GM18907 (cell line): ENCODE results near the gene AGPS.
"Not testable (repeated sequence)": the region's sequence is repeated elsewhere in the genome, so short reads cannot be mapped to it uniquely, and the experiment has no call there.

Source experiments
- ATAC-seq: cut with Tn5 transposase; IDR thresholded peaks from one replicate; pipeline ENCODE4 v1.9.1; 2021; ENCODE audit warnings: mild to moderate bottlenecking, moderate library complexity; ENCODE audit not compliant: unreplicated experiment

The AGPS gene

DNA sequence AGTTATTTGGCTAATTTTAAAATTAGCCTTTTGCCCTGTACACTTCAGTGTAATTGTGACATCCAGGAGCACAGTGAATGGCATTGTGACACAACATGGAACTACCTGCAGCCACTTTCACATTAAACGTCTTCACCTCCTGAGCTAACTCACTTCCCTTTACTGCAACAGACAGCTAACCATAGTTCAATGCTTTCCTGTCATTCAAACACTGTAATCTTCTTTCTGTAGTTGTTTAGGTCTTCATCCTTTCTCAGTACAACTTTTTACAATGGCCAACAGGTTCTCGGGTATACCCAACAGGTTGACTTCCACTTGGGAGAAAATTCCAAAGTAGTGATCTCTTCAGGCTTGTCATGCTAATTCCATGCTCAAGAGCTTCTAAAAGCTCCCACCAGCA, 8.6 kb upstream of the AGPS start:
- no peak for ATAC-seq

DNA sequence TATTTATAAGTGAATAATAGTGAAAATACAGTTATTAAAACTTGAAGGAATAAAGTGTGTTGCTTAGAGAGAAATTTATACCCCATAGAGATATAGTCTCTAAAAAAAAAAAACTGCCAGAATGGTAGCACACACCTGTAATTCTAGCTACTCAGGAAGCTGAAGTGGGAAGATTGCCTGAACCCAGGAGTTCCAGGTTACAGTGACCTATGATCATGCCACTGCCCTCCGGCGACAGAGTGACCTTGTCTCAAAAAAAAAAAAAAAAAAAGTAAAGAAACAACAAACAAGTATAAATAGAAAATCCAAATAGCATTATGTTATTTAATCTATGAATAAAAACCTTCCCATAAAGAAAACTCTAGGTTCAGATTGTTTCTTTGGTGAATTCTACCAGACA, 7.4 kb upstream of the AGPS start:
- no peak for ATAC-seq

DNA sequence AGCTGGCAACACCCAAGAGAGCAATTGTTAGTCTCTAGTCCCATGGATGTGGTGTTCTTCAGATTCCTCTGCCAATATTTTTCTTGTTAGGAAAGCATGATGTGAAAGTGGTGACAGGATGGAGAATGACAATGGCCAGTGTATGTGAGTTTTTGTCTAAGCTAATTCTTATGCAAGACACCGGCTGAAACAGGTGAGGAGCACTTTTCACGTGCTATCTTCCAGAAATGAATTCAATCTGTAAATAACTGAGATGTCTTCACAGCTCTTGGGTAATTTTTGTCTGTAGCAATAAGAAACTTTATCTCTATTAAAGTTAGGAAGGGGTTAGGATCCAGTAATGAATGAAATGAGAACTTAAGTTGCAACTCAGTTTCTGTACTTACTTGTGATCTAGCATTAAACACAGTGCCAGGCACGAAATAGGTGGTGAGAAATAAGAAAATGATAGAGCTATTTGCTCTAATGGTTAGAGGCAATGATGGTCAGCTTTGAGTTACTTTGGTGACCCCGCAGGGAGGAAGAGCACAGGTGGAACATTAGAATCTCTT, 676 bp upstream of the AGPS start:
- ATAC-seq: no peak

DNA sequence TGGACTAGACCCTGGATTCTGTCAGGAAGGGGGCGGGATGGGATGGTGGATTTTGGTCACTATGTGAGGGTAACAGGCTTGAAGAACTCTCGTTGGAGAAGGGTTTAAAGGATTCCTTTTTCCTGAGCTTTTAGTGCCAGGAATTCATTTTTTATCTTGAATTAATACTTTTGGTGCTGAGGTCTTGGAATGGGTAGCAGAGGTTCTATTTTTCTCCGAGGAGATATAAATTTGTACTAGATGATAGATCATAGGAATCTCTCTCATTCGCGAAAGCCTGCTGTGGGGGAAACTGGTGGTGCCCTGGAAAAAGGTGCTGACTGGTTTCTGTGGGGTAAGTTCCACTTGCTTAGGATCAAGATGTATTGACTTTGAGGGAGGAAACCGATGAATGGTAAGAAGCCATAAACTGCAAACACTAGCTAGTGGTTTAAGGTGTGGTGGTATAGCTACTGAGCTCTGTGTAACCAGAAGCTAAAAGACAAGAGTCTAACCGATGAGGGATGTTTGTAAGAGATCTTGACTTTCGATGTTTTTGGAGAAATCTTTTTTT, 706 bp downstream of the AGPS start:
- no peak for ATAC-seq

DNA sequence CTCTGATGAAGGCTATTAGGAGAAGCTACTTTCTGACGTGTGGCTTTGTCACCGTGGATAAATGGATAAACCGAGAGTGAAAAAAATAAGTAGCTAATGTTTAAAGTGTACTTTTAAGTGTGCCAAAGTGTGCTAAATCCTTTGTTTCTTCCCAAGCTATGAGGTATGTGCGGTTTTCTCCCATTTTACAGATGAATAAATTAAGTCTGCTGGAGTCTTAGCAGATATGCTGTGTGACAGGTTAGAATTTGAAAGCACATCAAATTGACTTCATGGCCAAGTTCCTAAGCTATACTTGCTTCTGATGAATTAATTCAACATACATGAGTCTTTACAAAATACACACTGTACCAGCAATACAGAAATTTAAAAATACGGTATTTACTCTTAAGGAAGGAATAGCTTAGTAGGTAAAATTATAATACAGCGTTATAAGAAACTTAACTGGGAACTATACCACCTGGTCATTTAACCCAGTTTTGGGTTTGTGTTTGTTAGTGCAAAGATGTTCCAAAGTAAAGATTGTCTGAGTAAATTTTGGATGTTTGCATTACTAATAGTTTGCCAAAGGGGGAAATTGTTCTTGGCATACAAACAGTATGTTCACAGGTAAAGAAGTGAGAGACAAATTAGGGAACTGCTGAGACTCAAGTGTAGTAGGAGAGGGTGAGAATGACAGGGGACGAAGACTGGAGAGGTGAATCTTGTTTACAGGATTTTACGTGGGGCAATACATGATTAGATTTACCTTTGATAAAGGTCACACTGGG, 1.4 kb downstream of the AGPS start:
- ATAC-seq: no peak

DNA sequence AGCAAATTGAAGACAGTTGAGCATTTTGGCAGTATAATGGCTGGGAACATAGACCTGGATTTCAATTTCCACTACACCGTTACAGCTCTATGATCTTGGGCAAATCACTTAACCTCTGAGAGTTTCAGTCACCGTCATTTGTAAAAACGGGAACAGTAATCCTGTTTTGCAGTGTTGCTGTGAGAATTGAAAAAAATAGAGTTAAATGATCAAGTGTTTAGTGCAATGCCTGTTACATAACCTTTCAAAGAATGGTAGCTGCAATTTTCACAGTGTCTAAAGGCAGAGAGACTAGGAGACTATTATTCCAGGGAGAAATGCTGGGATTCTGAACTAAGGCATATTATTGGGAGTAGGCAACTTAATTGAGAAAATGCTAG, 2.0 kb downstream of the AGPS start:
- ATAC-seq: no peak

DNA sequence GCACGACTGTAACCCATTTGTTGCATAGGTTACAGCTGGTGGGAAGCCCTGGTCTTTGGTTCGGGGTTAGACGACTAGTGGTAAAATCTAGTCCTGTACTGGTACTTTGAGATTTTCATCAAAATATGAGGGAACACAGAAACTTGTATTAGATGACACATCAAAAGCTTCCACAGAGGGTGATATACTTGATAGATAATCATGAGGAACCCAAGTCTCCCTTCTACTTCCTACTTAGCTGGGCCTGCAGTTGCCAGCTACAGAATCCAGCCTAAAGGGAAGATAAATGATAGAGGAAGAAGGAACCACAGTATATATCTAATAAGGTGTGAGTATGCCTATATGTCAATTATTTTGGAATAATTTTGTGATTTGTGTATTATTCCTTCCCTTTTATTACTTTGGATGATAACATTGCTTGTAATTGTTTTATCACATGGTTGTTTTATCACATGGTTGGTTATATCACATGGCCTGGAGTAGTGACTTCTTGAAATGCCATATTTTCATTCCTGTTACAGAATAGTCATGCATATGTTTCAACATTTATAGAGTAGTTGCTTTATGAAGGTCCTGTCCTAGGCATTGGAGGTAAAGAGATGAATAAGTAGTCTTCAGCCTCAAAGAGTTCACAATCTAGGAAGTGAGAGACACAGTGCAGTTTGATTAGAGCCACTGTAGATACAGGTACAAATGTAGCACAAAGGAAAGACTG, 2.9 kb downstream of the AGPS start:
- no peak for ATAC-seq

DNA sequence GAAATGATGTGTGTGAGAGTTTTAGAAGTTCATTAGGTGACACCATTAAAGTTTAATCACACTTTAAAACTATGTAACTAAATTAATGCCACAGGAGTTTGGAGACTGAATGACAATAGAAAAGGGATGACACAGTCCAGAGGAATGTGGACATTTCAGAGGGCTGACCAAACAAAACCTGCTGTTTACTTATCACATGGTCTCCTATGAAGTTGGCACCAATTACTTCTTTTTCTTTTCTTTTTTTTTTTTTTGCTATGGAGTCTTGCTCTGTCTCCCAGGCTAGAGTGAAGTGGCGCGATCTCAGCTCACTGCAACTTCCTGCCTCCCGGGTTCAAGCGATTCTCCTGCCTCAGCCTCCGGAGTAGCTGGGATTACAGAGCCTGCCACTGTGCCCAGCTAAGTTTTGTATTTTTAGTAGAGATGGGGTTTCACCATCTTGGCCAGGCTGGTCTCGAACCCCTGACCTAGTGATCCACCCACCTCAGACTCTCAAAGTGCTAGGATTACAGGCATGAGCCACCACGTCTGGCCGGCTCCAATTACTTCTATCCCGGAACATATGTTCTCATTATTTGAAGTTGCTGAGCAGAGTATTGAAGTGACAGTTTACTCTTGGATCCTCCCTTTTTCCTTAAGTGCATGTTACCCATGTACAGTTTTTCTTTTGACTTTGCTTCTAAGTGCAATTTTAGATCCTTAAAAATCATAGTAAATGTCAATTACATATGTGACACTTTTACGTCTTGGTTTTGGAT, 4.3 kb downstream of the AGPS start:
- ATAC-seq: no peak

DNA sequence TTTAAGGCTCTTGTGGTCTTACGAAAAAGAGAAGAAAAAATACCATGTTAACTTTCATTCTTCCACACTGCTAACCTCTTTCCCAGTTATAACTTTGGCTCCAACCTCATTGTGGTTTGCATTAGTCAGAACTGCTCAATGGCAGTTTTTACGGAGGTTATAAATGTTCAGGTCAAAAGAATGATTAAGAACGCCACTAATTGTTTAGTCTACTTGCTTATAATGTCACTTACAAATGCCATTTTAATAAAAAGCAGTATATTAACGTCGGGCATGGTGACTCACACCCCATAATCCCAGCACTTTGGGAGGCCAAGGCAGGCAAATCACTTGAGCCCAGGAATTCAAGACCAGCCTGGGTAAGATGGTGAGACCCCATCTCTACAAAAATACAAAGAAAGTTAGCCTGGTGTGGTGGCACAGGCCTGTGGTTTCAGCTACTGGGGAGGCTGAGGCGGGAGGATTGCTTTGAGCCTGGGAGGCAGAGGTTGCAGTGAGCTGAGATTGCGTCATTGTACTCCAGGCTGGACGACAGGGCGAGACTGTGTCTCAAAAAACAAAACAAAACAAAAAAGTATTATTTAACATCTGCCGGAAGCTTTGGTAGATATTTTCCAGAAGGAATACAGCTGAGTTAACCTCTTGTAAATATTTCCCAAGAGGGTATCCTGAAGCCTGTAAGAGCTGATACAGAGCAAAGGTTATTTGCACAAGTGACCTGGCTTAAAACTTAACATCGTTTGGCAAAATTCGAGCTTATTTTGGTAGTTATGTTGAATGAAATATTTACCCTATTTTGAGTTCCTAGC, 5.1 kb downstream of the AGPS start:
- ATAC-seq: no peak

DNA sequence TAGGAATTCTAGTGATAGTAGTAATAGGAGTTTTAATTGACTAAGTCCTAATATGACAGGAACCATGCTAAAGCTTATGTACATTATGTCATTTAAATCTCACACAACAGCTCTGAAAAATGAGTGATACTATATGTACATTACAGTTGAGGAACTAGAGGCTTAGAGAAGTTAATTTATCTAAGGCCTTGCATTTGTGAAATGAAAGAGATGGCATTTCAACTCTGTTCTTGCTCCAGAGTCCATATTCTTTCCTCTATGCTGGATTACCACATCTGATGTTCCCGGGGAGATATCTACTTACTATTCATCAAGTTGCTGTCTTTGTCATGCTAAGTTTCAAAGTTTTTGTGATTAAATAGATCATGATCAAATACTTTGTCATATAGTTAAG, 5.7 kb downstream of the AGPS start:
- no peak for ATAC-seq

DNA sequence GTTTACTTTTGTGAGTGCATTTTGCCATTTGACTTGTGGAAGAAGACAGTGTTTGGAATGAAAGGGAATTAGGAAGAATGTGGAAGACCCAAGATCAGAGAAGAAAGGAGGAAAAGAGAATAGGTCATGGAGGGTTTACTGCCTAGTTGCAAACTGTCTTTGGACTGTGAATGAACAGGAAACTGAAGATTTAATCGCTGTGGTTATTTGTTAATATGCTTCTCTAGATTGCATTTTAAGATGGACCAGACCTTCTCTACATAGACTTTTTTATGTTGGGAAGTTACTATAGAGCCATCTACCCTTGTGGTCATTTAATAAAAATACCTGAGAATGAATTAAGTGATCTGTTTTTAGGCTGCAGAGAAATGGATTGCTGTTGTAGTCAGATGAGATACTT, 6.2 kb downstream of the AGPS start:
- ATAC-seq: no peak

DNA sequence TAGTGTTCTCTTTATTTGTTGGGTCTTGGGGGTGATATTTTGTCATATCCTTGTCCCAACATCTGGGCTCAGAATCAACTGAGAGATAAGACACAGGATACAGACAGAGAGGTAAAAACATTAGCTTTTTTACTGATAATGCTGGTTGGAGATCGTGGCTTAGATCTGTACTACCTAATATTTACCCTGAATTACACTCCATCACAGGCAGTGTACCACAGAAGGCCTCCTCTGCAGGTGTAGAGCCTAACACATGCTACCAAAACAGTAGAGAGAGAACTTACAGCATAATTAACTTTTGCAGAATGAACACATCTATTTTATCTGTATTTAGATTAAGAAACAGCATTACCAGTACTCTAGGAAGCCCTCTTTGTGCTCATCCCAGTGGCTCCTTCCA, 6.8 kb downstream of the AGPS start:
- no peak for ATAC-seq

DNA sequence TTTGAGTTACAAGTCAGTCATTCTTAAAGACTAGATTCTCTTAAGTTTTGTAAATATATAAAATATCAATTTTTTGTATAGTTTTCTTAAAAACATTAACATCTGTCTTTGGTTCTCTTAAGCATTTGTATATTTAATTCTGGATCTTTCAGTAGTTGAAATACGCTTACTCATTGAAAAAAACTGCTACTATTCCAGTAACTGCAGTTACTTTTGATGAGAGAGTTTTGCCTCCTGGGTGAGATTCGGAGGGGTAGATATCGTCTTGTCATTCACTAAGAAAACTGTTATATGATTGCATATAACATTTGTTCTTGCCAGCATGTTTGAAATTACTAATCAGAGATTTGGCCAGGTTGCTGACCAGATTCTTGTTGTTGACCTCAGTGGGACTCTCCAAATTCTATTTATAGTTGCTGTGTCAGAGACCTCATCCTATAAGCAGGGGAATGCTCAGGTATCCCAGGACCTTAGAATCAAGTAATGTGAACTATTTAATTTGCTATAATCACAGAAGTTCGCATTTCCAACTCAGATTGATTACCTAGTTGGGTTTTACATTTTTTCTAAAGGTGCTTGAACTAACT, 7.9 kb downstream of the AGPS start:
- no peak for ATAC-seq

DNA sequence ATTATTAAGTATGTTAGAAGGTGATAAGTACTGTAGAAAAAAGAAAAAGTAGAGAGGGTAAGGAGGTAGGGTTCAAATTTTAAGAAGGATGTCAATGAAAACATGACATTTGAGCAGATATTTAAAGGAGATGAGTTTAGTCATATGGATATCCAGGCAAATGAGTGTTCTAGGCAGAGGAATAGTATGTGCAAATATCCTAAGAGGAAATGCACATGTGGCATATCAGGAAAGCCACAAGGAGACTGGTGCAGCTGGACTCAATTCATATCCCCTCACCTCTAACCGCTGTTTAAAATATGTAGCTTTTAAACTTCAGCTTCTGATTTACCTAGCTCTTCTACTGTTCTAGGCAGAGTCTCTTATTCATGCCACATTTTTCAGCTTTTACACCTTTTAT, 9.5 kb downstream of the AGPS start:
- no peak for ATAC-seq

DNA sequence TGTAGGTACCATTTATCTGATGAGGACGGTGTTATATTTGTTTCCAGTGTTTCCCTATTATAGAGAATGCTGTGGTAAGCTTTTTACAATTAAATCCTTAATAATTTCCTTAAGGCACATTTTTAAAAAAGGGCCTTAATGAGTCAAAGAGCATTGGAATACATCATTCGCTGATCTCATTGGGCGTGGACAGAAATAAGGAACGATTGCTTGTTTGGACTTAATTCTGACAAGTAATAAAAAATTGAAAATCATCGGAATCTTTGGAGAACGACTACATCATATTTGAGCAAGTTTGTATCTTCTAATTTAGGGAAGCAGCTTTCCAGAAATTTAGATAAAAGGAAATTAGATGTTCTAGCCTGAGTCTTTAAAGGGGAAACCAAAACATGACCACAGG, 11.3 kb downstream of the AGPS start:
- no peak for ATAC-seq

DNA sequence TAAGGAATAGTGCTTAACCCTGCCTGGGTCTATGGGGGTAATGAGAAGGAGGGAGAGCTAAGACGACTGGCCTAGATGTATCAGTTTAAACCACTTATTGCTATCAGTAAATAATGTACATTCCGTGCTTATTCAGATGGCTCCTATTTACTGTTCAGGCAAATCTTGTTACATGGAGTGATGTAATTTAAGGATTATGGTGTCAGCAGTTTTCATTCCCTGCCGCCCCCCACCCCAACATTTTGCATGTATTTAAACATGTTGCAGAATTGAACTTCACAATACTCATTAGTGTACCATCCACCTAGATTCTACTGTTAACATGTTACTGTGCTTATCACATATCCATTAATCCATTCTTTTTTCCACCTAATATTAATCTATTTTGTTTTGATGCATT, 11.7 kb downstream of the AGPS start:
- no peak for ATAC-seq

DNA sequence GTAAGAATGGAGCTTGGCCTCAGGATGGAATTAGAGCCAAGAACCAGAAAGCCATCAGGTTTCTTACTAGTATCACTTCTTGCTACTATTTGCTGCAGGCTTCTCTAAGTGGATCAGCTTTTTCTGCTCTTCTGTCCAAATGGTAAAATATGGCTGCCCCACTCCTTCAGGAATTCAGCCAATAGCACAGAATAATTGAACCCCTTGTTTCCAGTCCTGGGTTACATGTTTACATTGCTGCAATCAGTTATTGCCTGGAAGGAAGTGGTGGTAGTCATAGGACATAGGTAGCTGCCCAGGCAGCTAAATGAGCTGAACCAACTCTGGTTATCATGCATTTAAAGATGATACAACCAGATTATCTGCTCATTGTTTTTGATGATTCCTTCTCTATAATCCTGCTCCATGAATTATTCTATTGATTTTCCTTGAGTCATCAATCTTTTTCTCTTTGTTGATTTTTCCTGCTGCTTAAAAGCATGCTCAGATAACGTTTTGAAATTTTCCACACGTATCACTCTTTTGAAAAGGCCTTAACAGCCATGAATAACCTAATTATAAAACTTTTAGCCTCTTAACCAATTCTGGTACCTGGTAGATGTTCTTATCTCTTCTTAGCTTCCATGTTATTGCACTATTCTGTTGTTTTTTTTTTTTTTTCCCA, 12.6 kb downstream of the AGPS start:
- ATAC-seq: no peak

DNA sequence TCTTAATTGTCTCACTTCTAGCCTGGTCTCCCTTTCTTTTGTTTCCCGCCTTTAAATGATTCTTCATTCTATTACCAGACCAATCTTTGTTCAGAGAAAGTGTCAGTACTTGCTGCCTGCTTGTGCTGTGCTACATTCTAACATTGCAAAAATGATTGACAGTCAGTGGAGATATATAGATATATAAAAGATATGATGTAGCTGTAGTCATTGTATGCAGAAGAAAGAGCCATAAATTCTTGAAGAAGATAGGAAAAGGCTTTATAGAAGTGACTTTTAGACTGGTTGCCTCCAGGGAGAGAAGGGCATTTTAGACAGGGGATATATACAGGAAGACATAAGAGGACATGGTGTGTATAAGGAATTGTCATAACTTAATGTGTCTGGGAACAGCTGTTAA, 13.6 kb downstream of the AGPS start:
- no peak for ATAC-seq

DNA sequence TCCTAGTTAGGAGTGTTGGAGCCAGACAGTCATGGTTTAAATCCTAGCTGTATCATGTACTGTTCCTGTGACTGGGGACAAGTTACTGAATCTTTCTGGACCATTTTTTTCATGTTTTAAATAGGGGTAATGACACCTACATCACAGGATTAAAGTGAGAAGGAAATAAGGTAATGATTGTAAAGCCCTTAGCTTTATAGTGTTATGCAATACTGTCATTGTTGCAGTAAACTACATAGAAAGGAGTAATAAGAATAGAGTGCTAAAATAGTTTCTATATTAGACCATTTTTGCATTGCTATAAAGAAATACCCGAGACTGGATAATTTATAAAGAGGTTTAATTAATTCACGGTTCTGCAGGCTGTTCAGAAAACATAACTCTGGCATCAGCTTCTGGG, 14.5 kb downstream of the AGPS start:
- no peak for ATAC-seq

DNA sequence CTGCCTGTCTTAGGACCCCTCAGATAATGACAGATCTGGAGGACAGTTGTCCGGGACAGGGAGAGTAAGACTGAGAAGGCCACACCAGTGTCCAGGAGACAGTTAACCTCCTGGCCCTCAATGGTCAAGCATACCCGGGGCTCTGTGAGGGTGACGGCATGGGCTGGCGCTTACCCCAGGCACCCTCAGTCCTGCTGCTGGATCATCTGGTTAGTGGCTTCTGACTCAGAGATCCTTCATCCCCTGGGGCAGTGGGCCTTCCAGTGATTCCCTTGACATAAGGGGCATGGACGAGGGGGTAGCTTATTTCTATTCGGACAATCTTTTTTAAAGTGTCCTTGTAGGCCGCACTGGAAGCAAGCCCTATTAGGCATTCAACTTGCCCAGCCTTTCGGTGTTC, 18.1 kb downstream of the AGPS start:
- ATAC-seq: not testable (repeated sequence)
